ENCODE measurements around the gene RGP1.

RGP1 gene

GRCh38 chr9:35728041-35728971 lies 20.8 kb upstream of the RGP1 start:
- peaks cover 23% of the 10 kb centered on the region; the same call in 1 of the 2 replicates for H3K36me3 ChIP-seq (ENCODE audit: insufficient read depth, low read length)
- peak overlapping the region; percentile 99 for H3K4me2 ChIP-seq (ENCODE audit: low read depth, low read length, poor library complexity, severe bottlenecking)
- H3K27me3 ChIP-seq (ENCODE audit: insufficient read depth, low read length, poor library complexity, severe bottlenecking), result no peaks in the 10 kb centered on the region
- no peaks in the 10 kb centered on the region for H3K9me2 ChIP-seq (replicated peaks; ENCODE audit: low read depth, low read length)
- H3K79me2 ChIP-seq (ENCODE audit: insufficient read depth, low read length), result peaks cover 63% of the 10 kb centered on the region
- peak overlapping the region; percentile 92 for H3K9ac ChIP-seq (ENCODE audit: low read depth, low read length, poor library complexity, severe bottlenecking)
- H3K4me1 ChIP-seq (ENCODE audit: insufficient read depth, low read length, poor library complexity, severe bottlenecking), result peaks cover 52% of the 10 kb centered on the region
- no peaks in the 10 kb centered on the region for H3K9me3 ChIP-seq (ENCODE audit: insufficient read depth, low read depth, low read length)
- H2AFZ ChIP-seq (ENCODE audit: low read length), result no peak overlapping the region
- peaks cover 26% of the 10 kb centered on the region for H4K20me1 ChIP-seq (ENCODE audit: insufficient read depth, low read length, poor library complexity, severe bottlenecking)
- TF ChIP-seq, protein P1, sequence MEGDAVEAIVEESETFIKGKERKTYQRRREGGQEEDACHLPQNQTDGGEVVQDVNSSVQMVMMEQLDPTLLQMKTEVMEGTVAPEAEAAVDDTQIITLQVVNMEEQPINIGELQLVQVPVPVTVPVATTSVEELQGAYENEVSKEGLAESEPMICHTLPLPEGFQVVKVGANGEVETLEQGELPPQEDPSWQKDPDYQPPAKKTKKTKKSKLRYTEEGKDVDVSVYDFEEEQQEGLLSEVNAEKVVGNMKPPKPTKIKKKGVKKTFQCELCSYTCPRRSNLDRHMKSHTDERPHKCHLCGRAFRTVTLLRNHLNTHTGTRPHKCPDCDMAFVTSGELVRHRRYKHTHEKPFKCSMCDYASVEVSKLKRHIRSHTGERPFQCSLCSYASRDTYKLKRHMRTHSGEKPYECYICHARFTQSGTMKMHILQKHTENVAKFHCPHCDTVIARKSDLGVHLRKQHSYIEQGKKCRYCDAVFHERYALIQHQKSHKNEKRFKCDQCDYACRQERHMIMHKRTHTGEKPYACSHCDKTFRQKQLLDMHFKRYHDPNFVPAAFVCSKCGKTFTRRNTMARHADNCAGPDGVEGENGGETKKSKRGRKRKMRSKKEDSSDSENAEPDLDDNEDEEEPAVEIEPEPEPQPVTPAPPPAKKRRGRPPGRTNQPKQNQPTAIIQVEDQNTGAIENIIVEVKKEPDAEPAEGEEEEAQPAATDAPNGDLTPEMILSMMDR (conservative IDR thresholded peaks at IDR 0.05; ENCODE audit: low read length), result no peak
- no peak for TF ChIP-seq EZH2phosphoT487 (IDR thresholded peaks at IDR 0.05; ENCODE audit: borderline replicate concordance)
- H3F3A ChIP-seq (ENCODE audit: low read depth), result peaks cover 17% of the 10 kb centered on the region
- peak overlapping the region; percentile 81 for H3K4me3 ChIP-seq (ENCODE audit: low read length, poor library complexity, severe bottlenecking)

DNA sequence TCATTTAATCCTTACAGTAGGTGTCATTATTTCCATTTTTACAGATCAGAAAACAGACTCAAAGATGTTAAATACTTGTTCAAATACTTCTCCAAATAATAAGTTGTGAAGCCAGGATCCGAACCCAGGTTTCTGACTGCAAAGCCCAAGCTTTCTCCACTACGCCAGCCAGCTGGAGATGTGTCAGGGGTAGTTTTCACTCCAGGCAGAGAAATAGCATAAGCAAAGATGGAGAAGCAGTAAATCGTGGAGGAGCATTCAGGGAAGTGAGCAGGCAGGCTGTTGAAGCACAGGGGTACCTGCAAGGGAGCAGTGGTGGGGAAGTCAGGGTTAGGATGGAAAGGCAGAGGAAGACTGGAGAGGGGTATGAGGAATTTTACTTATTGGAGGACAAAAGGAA lies 20.0 kb upstream of the RGP1 start:
- H3F3A ChIP-seq (ENCODE audit: low read depth), result peaks cover 17% of the 10 kb centered on the region
- peak overlapping the region; percentile 99 for H3K4me2 ChIP-seq (ENCODE audit: low read depth, low read length, poor library complexity, severe bottlenecking)
- H3K4me1 ChIP-seq (ENCODE audit: insufficient read depth, low read length, poor library complexity, severe bottlenecking), result peaks cover 56% of the 10 kb centered on the region
- H3K9me2 ChIP-seq (replicated peaks; ENCODE audit: low read depth, low read length), result no peaks in the 10 kb centered on the region
- no peaks in the 10 kb centered on the region for H3K27me3 ChIP-seq (ENCODE audit: insufficient read depth, low read length, poor library complexity, severe bottlenecking)
- peaks cover 71% of the 10 kb centered on the region for H3K79me2 ChIP-seq (ENCODE audit: insufficient read depth, low read length)
- peak overlapping the region; percentile 92 for H3K9ac ChIP-seq (ENCODE audit: low read depth, low read length, poor library complexity, severe bottlenecking)
- peaks cover 33% of the 10 kb centered on the region for H4K20me1 ChIP-seq (ENCODE audit: insufficient read depth, low read length, poor library complexity, severe bottlenecking)
- peaks cover 15% of the 10 kb centered on the region; the same call in 1 of the 2 replicates for H3K36me3 ChIP-seq (ENCODE audit: insufficient read depth, low read length)
- H3K4me3 ChIP-seq (ENCODE audit: low read length, poor library complexity, severe bottlenecking), result peak overlapping the region; percentile 81
- TF ChIP-seq, protein P1 (conservative IDR thresholded peaks at IDR 0.05; ENCODE audit: low read length), result no peak
- TF ChIP-seq EZH2phosphoT487 (IDR thresholded peaks at IDR 0.05; ENCODE audit: borderline replicate concordance), result no peak
- H3K9me3 ChIP-seq (ENCODE audit: insufficient read depth, low read depth, low read length), result no peaks in the 10 kb centered on the region
- H2AFZ ChIP-seq (ENCODE audit: low read length), result no peak overlapping the region

- Histone ChIP-seq H3K9me2 (replicated peaks; ENCODE audit: low read depth, low read length) (no peaks in the 10 kb centered on the region), H3K27me3 (ENCODE audit: insufficient read depth, low read length, poor library complexity, severe bottlenecking) (no peaks in the 10 kb centered on the region), H3K4me2 (ENCODE audit: low read depth, low read length, poor library complexity, severe bottlenecking) (peak overlapping the region; percentile 99), H4K20me1 (ENCODE audit: insufficient read depth, low read length, poor library complexity, severe bottlenecking) (peaks cover 36% of the 10 kb centered on the region), H3K9ac (ENCODE audit: low read depth, low read length, poor library complexity, severe bottlenecking) (peak overlapping the region; percentile 92), H3F3A (ENCODE audit: low read depth) (peaks cover 17% of the 10 kb centered on the region), H3K4me3 (ENCODE audit: low read length, poor library complexity, severe bottlenecking) (peak overlapping the region; percentile 81), H3K79me2 (ENCODE audit: insufficient read depth, low read length) (peaks cover 79% of the 10 kb centered on the region), H3K9me3 (ENCODE audit: insufficient read depth, low read depth, low read length) (no peaks in the 10 kb centered on the region), H3K4me1 (ENCODE audit: insufficient read depth, low read length, poor library complexity, severe bottlenecking) (peaks cover 56% of the 10 kb centered on the region), H3K36me3 (ENCODE audit: insufficient read depth, low read length) (peaks cover 8% of the 10 kb centered on the region; the same call in 1 of the 2 replicates), H2AFZ (ENCODE audit: low read length) (no peak overlapping the region)
- TF ChIP-seq EZH2phosphoT487 (IDR thresholded peaks at IDR 0.05; ENCODE audit: borderline replicate concordance), result no peak
- TF ChIP-seq, protein P1 (conservative IDR thresholded peaks at IDR 0.05; ENCODE audit: low read length), result peak; percentile 77
These were observed 19.2 kb upstream of the RGP1 start for GRCh38 chr9:35729700-35730485.
